HepG2 (cell line): Measurements from ENCODE around the gene COPZ1. TPM values are rescaled to one million over a fixed set of nuclear protein-coding genes. Genes with fewer than 3 reads are reported as not detected.
A peak's percentile ranks its signal among the peaks of the same experiment; 100 is the strongest.

Source experiments
- ETV6 ChIP-seq: sonication (generic); formaldehyde crosslinking; conservative IDR thresholded peaks from 2 replicates; pipeline ENCODE4 v1.4.0; 2020; ENCODE audit warnings: missing genetic modification reagents
- FOXO1 ChIP-seq: sonication (generic); formaldehyde crosslinking; IDR thresholded peaks from 2 replicates; pipeline ENCODE4 v1.4.0; 2020; ENCODE audit warnings: missing genetic modification reagents
- GABPA ChIP-seq, 2 experiments: IDR thresholded peaks; 2 replicates each; pipeline ENCODE4 v1.6.1; 2011 to 2016; ENCODE audit warnings: low read depth in 2 of 2, low read length in 1 of 2, missing biosample characterization in 1 of 2, missing genetic modification characterization in 1 of 2
- GFI1 ChIP-seq: sonication (generic); formaldehyde crosslinking; IDR thresholded peaks from 2 replicates; pipeline ENCODE4 v1.5.0; 2020; ENCODE audit warnings: missing genetic modification reagents, mild to moderate bottlenecking, borderline replicate concordance
- HES4 ChIP-seq: sonication (generic); formaldehyde crosslinking; IDR thresholded peaks from 2 replicates; pipeline ENCODE4 v1.9.0; 2021; ENCODE audit warnings: mild to moderate bottlenecking, missing genetic modification reagents, borderline replicate concordance
- HNRNPLL ChIP-seq: fragments of 200-400 bp; formaldehyde crosslinking; IDR thresholded peaks from 2 replicates; pipeline ENCODE4 v1.6.1; 2017; ENCODE audit warnings: mild to moderate bottlenecking, low read depth, low read length; ENCODE audit not compliant: poor library complexity, severe bottlenecking
- MIER2 ChIP-seq: IDR thresholded peaks from 2 replicates; pipeline ENCODE4 v1.6.1; 2016; ENCODE audit warnings: missing biosample characterization, missing genetic modification reagents
- MZF1 ChIP-seq: sonication (generic); formaldehyde crosslinking; IDR thresholded peaks from 2 replicates; pipeline ENCODE4 v1.8.1; 2023; ENCODE audit warnings: mild to moderate bottlenecking, missing genetic modification reagents, borderline replicate concordance
- REL ChIP-seq: sonication (generic); formaldehyde crosslinking; conservative IDR thresholded peaks from 2 replicates; pipeline ENCODE4 v1.8.0; 2022; ENCODE audit warnings: mild to moderate bottlenecking, missing genetic modification reagents, moderate library complexity
- RFX3 ChIP-seq: IDR thresholded peaks from 2 replicates; pipeline ENCODE4 v1.6.1; 2016; ENCODE audit warnings: missing biosample characterization, missing genetic modification reagents
- RFXANK ChIP-seq: IDR thresholded peaks from 2 replicates; pipeline ENCODE4 v1.6.1; 2016
- SALL1 ChIP-seq: sonication (generic); formaldehyde crosslinking; IDR thresholded peaks from 2 replicates; pipeline ENCODE4 v1.8.0; 2022; ENCODE audit warnings: mild to moderate bottlenecking, missing genetic modification reagents
- SETDB1 ChIP-seq: sonication (generic); formaldehyde crosslinking; IDR thresholded peaks from 2 replicates; pipeline ENCODE4 v1.5.1; 2020; ENCODE audit warnings: missing genetic modification reagents, mild to moderate bottlenecking, borderline replicate concordance
- SNAPC2 ChIP-seq: sonication (generic); formaldehyde crosslinking; IDR thresholded peaks from 2 replicates; pipeline ENCODE4 v1.8.1; 2022; ENCODE audit warnings: mild to moderate bottlenecking, missing genetic modification reagents
- SP140L ChIP-seq: sonication (generic); formaldehyde crosslinking; IDR thresholded peaks from 2 replicates; pipeline ENCODE4 v1.4.0; 2020; ENCODE audit warnings: missing genetic modification reagents, borderline replicate concordance
- ZKSCAN1 ChIP-seq: fragments of 150-350 bp; IDR thresholded peaks from 2 replicates; pipeline ENCODE4 v1.6.1; 2014; ENCODE audit warnings: low read length
- ZNF280D ChIP-seq: sonication (generic); formaldehyde crosslinking; IDR thresholded peaks from 2 replicates; pipeline ENCODE4 v1.5.1; 2020; ENCODE audit warnings: mild to moderate bottlenecking, missing genetic modification reagents
- ZNF3 ChIP-seq: IDR thresholded peaks from 2 replicates; pipeline ENCODE4 v1.7.0; 2017; ENCODE audit warnings: inconsistent platforms
- ZNF354B ChIP-seq: sonication (generic); formaldehyde crosslinking; IDR thresholded peaks from 2 replicates; pipeline ENCODE4 v1.8.0; 2022; ENCODE audit warnings: mild to moderate bottlenecking, missing genetic modification reagents
- ZNF781 ChIP-seq: sonication (generic); formaldehyde crosslinking; IDR thresholded peaks from 2 replicates; pipeline ENCODE4 v1.5.1; 2020; ENCODE audit warnings: borderline replicate concordance, mild to moderate bottlenecking, missing genetic modification reagents; ENCODE audit errors: not compliant biosample characterization
- polyA plus RNA-seq, 8 experiments: library from polyadenylated mRNA; depleted of rRNA in 3 of 8; stranded (reverse) in 7 of 8; unstranded in 1 of 8; fragments of >200 nt; fragmentation: Illumina TruSeq in 4 of 8; extraction: Trizol in 4 of 8; gene quantifications; 2 replicates each; pipeline versions ENCODE4 v1.2.1 to v1.2.3, GENCODE V29; 2011 to 2016; ENCODE audit warnings: low read depth in 4 of 8, missing spikeins in 1 of 8, mixed read lengths in 1 of 8; ENCODE audit not compliant: insufficient read depth in 1 of 8
- total RNA-seq, 5 experiments: library from RNA; depleted of rRNA; stranded (reverse); fragments of >200 nt; fragmentation: Illumina TruSeq; extraction: Trizol; gene quantifications; 2 replicates each; pipeline ENCODE4 v1.2.3, GENCODE V29; 2016; ENCODE audit warnings: low read depth in 1 of 5
- TF ChIP-seq, protein P1 (sequence below): sonication (generic); formaldehyde crosslinking; IDR thresholded peaks from 2 replicates; pipeline ENCODE4 v1.4.0; 2020; ENCODE audit warnings: missing genetic modification reagents, mild to moderate bottlenecking, borderline replicate concordance
- TF ChIP-seq, protein P2 (sequence below): sonication (generic); formaldehyde crosslinking; IDR thresholded peaks from 2 replicates; pipeline ENCODE4 v1.4.0; 2020; ENCODE audit warnings: missing genetic modification reagents, borderline replicate concordance

COPZ1 gene
- total and polyA plus RNA-seq, 2 of the 13 experiments (the other 11 are each of a cell fraction or from before 2014, with no cell fraction given), result 125 to 184 TPM

- TF ChIP-seq SETDB1 (CRISPR knock-in tag) (no peak), ZNF280D (CRISPR knock-in tag) (peak; percentile 73; the same call in 1 of the 2 replicates), HNRNPLL (no peak), MIER2 (CRISPR knock-in tag) (no peak), ZKSCAN1 (no peak), FOXO1 (CRISPR knock-in tag) (0 out of 2 replicates have a peak, but pooled peaks have one; percentile 29), ETV6 (CRISPR knock-in tag) (no peak), ZNF354B (CRISPR knock-in tag) (no peak), ZNF781 (CRISPR knock-in tag) (no peak), ZNF3 (CRISPR knock-in tag) (no peak), RFX3 (CRISPR knock-in tag) (0 out of 2 replicates have a peak, but pooled peaks have one; percentile 22), GABPA (IDR thresholded peaks at IDR 0.05; ENCODE audit: low read depth, low read length) (no peak), GABPA (CRISPR knock-in tag; IDR thresholded peaks at IDR 0.05; ENCODE audit: low read depth) (0 out of 2 replicates have a peak, but pooled peaks have one; percentile 34), SNAPC2 (CRISPR knock-in tag) (no peak), SALL1 (CRISPR knock-in tag) (peak; percentile 67; the same call in 1 of the 2 replicates), REL (CRISPR knock-in tag) (no peak), RFXANK (CRISPR knock-in tag) (no peak; the same call in 1 of the 2 replicates), GFI1 (CRISPR knock-in tag) (peak; percentile 79), HES4 (CRISPR knock-in tag) (no peak), MZF1 (no peak), SP140L (CRISPR knock-in tag) (no peak)
- TF ChIP-seq, protein P1, sequence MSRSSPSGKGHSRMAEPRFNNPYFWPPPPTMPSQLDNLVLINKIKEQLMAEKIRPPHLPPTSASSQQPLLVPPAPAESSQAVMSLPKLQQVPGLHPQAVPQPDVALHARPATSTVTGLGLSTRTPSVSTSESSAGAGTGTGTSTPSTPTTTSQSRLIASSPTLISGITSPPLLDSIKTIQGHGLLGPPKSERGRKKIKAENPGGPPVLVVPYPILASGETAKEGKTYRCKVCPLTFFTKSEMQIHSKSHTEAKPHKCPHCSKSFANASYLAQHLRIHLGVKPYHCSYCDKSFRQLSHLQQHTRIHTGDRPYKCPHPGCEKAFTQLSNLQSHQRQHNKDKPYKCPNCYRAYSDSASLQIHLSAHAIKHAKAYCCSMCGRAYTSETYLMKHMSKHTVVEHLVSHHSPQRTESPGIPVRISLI, result peak; percentile 87
- TF ChIP-seq, protein P2, sequence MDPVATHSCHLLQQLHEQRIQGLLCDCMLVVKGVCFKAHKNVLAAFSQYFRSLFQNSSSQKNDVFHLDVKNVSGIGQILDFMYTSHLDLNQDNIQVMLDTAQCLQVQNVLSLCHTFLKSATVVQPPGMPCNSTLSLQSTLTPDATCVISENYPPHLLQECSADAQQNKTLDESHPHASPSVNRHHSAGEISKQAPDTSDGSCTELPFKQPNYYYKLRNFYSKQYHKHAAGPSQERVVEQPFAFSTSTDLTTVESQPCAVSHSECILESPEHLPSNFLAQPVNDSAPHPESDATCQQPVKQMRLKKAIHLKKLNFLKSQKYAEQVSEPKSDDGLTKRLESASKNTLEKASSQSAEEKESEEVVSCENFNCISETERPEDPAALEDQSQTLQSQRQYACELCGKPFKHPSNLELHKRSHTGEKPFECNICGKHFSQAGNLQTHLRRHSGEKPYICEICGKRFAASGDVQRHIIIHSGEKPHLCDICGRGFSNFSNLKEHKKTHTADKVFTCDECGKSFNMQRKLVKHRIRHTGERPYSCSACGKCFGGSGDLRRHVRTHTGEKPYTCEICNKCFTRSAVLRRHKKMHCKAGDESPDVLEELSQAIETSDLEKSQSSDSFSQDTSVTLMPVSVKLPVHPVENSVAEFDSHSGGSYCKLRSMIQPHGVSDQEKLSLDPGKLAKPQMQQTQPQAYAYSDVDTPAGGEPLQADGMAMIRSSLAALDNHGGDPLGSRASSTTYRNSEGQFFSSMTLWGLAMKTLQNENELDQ, result no peak
Measured at GRCh38 chr12:54294152-54294952, 30.6 kb upstream of the COPZ1 start (continued).
